ENCODE results near the gene BSPRY. TPM values are rescaled to one million over a fixed set of nuclear protein-coding genes. Genes with fewer than 3 reads are reported as not detected.
A peak's percentile ranks its signal among the peaks of the same experiment; 100 is the strongest.

BSPRY gene
- total and polyA plus RNA-seq, 2 of the 13 experiments (the other 11 are each of a cell fraction or from before 2014, with no cell fraction given) = 0.09 to 0.26 TPM

- TF ChIP-seq PHF20 (CRISPR knock-in tag; IDR thresholded peaks at IDR 0.05) = peak; percentile 92
- TF ChIP-seq TIGD3 (CRISPR knock-in tag; IDR thresholded peaks at IDR 0.05; ENCODE audit: borderline replicate concordance) = no peak; the same call in 1 of the 2 replicates
- no peak for TF ChIP-seq SNRNP70 (IDR thresholded peaks at IDR 0.05; ENCODE audit: low read depth, low read length)
- no peak for TF ChIP-seq SRSF4 (IDR thresholded peaks at IDR 0.05; ENCODE audit: low read depth, low read length, poor library complexity, severe bottlenecking)
- TF ChIP-seq ISX (CRISPR knock-in tag; conservative IDR thresholded peaks at IDR 0.05) = no peak; the same call in 1 of the 2 replicates
- TF ChIP-seq FOXO1 (CRISPR knock-in tag; IDR thresholded peaks at IDR 0.05) = peak; percentile 59
- peak; percentile 87; the same call in 1 of the 2 replicates for TF ChIP-seq ZNF275 (CRISPR knock-in tag; IDR thresholded peaks at IDR 0.05; ENCODE audit: borderline replicate concordance)
- no peak for TF ChIP-seq HNRNPK (IDR thresholded peaks at IDR 0.05; ENCODE audit: low read depth, low read length, poor library complexity, severe bottlenecking)
- TF ChIP-seq NFYC (CRISPR knock-in tag; IDR thresholded peaks at IDR 0.05) = peak; percentile 29
- TF ChIP-seq ZNF503 (CRISPR knock-in tag; IDR thresholded peaks at IDR 0.05) = peak; percentile 73
- no peak for TF ChIP-seq TFE3 (CRISPR knock-in tag; IDR thresholded peaks at IDR 0.05)
- TF ChIP-seq HMGA1 (CRISPR knock-in tag; conservative IDR thresholded peaks at IDR 0.05) = no peak
- 0 out of 2 replicates have a peak, but pooled peaks have one; percentile 32 for TF ChIP-seq ZBTB4 (CRISPR knock-in tag; IDR thresholded peaks at IDR 0.05; ENCODE audit: borderline replicate concordance)
- 0 out of 2 replicates have a peak, but pooled peaks have one; percentile 79 for TF ChIP-seq ZNF766 (CRISPR knock-in tag; IDR thresholded peaks at IDR 0.05; ENCODE audit: borderline replicate concordance)
- peak; percentile 85 for TF ChIP-seq SIN3B (IDR thresholded peaks at IDR 0.05; ENCODE audit: low read length)
- no peak for TF ChIP-seq CENPX (CRISPR knock-in tag; IDR thresholded peaks at IDR 0.05)
- TF ChIP-seq ZNF709 (CRISPR knock-in tag; IDR thresholded peaks at IDR 0.05) = no peak; the same call in 1 of the 2 replicates
- TF ChIP-seq ZNF251 (CRISPR knock-in tag; IDR thresholded peaks at IDR 0.05) = no peak
- peak; percentile 40; the same call in 1 of the 2 replicates for TF ChIP-seq SIX4 (CRISPR knock-in tag; IDR thresholded peaks at IDR 0.05)
- TF ChIP-seq ZSCAN20 (CRISPR knock-in tag; IDR thresholded peaks at IDR 0.05; ENCODE audit: borderline replicate concordance) = no peak
Measured at GRCh38 chr9:113410207-113410864, 61.0 kb downstream of the BSPRY start, which contains the start of the genes C9orf43 and POLE3 (continued).
